PFSK-1 (cell line): Measurements from ENCODE around the gene WNT5A.

ENCODE experiments used
- POLR2AphosphoS5 ChIP-seq: IDR thresholded peaks from 2 replicates; pipeline ENCODE4 v1.6.1; 2012; ENCODE audit warnings: low read depth, mild to moderate bottlenecking, control low read depth, low read length, moderate library complexity
- TAF1 ChIP-seq: IDR thresholded peaks from 2 replicates; pipeline ENCODE4 v1.6.1; 2012; ENCODE audit warnings: low read length, control low read depth, borderline replicate concordance; ENCODE audit not compliant: insufficient read depth

- TF ChIP-seq POLR2AphosphoS5 (no peak), TAF1 (no peak)
Observed at GRCh38 chr3:55486857-55487380, at the start of gene WNT5A.
